Hindlimb muscle (tissue), 1 donor: ENCODE results near the gene SSR2. TPM values are rescaled to one million over a fixed set of nuclear protein-coding genes. Genes with fewer than 3 reads are reported as not detected.
"Not testable (repeated sequence)": the region's sequence is repeated elsewhere in the genome, so short reads cannot be mapped to it uniquely, and the experiment has no call there.

Source experiments
- DNase-seq: peaks from one replicate; pipeline ENCODE4 v3.0.0-alpha.2; 2013
- polyA plus RNA-seq: library from polyadenylated mRNA; unstranded; fragments of 120-200 nt; gene quantifications from one replicate; pipeline ENCODE4 v1.2.1, GENCODE V29; 2013; ENCODE audit not compliant: insufficient read length

SSR2 gene
- polyA plus RNA-seq, 1 donor = 206 TPM

- no peak for DNase-seq
These were observed 24.3 kb upstream of the SSR2 start for GRCh38 chr1:156045076-156045475.

DNA sequence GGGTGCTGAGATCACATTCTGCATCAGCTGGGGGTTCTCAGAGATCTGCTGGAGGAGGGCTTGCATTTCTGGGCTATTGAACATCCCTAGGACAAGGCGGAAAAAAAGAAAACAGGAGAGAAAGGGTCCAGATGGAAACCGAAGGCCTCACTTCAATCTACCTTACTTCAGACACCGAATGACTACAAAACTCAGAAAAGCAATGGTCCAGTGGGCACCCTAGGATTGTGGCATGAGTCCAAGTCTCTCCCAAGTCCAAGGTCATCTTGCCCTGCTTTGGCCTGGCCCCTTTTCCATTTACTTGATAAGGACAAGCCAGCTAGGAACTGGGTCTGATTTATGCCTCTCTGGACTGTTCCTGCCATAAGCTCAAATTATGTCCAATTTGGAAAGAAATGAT, 22.1 kb upstream of the SSR2 start:
- no peak for DNase-seq

- not testable (repeated sequence) for DNase-seq
These were observed 14.2 kb upstream of the SSR2 start for GRCh38 chr1:156034991-156035390.

DNA sequence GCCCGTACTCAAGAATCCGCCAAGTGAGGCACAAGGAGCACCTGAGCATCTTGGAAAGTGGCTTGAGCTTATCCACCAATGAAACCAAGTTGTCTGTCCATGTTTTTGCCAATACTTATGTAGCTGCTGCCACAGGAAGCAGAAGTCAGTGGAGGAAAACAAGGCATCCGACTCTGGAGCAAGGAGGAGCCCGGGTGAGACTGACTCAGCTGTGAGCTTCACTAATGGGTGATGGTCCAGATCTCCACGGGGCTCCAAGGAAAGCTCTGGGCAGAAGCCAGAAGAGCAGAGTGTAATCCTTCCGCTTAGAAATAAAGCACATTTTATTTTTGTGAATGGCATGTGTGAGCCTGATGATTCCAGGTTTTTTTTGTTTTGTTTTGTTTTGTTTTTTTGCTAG, 12.3 kb upstream of the SSR2 start:
- no peak for DNase-seq

DNA sequence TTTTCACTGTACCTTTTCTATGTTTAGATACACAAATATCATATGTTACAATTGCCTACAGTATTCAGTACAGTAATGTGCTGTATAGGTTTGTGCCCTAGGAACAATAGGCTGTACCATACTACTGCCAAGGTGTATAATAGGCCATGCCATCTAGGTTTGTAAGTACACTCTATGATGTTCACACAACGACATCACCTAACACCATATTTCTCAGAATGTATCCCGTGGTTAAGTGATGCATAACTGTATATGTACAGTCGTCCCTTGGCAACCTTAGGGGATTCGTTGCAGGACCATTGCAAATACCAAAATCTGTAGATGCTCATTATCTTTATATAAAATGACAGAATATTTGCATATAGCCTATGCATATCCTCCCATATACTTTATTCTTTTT, 5.8 kb upstream of the SSR2 start:
- no peak for DNase-seq

GRCh38 chr1:156025876-156026275, 5.1 kb upstream of the SSR2 start:
- no peak for DNase-seq

DNA sequence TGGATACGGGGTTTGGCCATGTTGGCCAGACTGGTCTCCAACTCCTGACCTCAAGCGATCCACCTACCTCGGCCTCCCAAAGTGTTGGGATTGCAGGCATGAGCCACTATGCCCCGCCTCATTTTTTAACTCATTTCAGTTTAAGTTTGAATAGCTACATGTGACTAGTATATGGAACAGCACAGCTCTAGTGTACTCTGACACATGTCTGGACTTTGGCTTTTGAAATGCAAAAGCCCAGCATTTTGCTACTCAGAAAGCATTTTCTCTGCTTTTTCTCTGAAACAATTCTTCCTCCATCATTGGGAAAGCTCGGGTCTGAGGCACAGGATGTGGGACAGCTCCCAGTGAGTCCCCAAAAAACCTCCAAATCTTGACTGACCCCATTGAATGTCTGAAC, 4.0 kb upstream of the SSR2 start:
- no peak for DNase-seq

DNA sequence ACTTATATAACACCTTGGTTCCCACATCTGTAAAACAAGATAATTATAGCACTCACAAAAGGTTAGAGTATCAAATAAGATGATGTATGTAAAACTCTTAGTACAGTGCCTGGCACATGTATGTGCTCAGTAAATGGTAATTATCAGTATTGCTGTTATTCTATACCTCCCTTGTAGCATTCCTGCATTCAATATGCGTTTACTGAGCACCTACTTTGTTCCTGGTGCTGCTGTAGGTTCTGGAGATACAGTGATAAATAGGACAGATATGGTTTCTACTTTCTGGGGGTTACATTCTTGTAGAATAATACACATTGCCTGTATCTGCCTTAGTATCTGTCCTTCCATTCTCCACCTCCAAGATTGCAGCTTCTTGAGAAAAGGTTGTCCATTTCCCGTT, 1.2 kb upstream of the SSR2 start:
- no peak for DNase-seq

DNA sequence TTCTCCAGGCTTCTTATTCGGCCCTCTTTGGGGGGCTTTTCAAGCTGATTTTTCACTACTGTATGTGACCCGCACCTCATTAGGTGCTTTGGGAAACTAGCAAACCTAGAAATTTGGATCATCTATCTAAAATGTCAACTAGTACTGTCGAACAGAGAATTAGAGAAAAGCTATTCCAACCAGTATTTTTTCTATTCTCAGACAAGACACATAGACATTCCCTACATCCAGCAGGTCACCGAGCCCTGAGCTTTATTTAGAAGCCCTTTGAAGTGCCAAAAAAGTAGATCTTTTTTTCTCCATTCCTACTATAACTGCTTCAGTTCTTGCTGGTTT, 310 bp upstream of the SSR2 start:
- DNase-seq = no peak

DNA sequence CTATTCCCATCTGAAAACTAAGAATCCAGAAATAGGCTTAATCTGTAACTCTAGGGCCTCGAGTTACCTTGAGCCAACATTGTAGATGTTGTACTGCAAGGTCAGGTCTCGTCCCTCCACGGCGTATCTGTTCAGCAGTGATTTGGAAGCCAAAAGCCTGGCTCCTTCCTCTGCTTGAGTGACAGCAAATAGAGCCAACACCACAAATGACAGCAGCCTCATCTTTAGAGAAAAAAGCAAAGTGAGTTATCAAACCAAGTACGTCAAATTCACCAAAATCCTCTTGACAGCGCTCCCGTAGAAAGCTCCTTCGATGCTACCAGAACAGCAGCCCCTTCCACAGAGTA, 832 bp downstream of the SSR2 start:
- no peak for DNase-seq

GRCh38 chr1:156014829-156015228, 5.9 kb downstream of the SSR2 start:
- DNase-seq = no peak

GRCh38 chr1:156012051-156012817, 8.5 kb downstream of the SSR2 start:
- DNase-seq = no peak

DNA sequence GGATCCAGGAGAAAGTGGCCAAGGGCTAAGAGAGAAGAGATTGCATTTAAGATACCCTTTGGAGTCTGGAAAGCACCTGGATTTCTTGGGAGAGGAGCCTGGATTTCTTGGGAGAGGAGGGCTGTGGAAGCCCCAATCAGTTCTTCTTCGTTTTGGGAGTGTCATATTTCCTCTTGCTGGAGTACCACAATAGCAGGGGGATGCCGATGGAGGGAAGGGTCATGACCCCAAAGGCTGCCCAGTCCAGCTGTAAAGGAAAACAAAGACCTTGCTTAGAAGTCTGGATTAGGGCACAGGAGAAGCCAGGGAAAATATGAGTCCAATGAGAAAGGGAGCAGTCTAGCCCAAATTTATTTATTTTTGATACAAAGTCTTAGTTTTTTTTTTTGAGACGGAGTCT, 11.3 kb downstream of the SSR2 start:
- DNase-seq = no peak

DNA sequence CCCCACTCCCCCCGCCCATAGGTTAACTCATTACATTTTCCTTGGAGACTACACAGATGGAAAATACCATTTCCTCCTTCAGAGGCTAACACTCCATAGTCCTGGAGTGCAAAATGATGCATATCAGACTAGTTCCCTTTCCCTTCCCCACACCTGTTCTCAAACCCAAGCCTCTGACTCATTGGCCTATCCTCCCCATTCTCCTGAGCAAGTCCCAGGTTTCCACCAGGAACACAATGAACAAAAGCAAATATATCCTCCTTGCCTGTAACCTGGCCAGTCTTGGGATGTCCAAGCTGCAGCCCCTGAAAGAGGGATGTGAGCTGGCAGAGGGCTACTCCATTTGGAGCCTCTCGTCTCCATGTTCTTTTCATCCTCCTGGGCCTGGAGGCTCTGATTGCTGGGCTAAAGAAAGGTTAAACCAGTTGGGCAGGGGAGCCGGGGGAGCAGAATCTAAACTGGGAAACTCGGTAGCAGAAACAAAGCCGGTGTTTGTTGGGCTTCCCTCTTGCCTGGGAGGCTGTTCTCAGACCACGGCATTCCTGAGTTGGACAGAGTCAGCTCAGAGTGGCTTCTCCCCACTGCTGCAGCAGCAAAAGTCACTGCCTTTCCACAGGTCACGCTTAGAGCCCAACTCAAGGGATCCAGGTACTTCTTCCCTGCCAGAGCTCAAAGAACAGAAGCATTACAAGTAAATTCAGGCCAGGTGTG, 13.9 kb downstream of the SSR2 start:
- no peak for DNase-seq

DNA sequence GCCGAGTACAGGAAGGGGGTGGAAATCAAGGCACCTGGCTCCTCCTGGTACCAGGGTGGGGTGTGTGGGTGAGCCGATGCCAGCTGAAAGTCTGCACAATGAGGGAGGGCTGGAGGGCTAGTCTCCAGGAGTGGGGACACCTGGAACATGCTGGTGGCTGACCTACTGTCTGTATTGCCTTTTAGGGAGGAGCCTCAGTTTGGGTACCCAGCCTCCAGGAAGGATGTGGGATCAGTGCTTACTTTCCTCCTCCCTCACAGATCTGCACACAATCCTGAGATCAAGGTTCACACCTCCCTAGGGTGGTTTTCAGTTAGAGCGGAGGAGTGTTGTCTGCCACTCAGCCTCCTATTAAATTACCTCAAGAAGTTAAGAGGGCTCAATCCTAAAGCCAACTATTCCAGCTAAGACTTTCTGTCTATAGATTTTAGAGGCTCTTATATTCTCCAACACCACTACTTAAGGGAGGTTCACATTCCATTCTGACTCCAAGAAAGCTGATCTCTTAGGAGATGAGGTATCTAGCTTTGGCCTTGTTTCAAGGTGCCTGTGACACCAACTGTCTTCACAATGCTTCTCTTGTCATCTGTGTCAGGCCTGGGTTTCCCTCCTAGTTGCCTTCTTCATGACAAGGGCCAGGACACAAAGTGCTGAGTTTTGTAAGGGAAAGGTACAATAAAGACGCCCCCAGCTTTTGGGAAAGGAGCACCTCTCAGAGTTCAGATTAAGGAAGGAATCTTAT, 15.7 kb downstream of the SSR2 start:
- DNase-seq = no peak

GRCh38 chr1:156003923-156004188, 16.9 kb downstream of the SSR2 start:
- no peak for DNase-seq

DNA sequence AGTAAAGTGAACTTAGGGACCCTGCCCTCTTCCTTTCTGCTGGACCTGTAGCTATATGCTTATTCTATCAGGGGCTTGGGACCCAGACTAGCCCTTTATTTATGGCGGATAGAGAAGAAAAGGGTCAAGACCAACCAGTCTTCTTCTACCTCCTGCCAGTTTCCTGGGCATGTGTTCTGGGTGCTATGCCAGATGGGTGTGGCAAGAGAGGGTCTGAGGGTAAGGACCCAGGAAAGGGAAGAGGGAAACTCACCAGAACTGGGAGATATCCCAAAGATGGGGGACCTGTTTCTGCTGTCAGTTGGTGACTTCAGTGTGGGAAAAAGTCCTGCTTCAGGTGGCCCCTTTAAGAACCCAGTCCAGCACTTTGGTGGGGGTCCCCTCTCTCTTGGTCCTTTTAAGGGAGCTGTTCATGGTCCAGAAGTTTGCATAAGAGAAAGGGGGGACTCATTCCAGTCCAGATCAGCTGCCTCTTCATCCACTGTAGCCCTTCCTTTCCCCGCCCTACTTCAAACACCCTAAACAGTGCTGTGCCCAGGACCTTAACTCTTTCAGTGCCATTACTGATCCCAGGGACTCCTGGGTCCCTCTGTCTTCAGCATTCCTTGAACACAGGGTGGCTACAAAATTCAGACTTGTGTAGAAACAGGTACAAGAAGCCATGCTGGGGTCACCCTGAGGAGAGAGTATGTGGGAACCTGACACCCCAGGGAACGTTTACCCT, 18.4 kb downstream of the SSR2 start:
- DNase-seq = no peak

- no peak for DNase-seq
These were observed 19.0 kb downstream of the SSR2 start for GRCh38 chr1:156001662-156002171.

DNA sequence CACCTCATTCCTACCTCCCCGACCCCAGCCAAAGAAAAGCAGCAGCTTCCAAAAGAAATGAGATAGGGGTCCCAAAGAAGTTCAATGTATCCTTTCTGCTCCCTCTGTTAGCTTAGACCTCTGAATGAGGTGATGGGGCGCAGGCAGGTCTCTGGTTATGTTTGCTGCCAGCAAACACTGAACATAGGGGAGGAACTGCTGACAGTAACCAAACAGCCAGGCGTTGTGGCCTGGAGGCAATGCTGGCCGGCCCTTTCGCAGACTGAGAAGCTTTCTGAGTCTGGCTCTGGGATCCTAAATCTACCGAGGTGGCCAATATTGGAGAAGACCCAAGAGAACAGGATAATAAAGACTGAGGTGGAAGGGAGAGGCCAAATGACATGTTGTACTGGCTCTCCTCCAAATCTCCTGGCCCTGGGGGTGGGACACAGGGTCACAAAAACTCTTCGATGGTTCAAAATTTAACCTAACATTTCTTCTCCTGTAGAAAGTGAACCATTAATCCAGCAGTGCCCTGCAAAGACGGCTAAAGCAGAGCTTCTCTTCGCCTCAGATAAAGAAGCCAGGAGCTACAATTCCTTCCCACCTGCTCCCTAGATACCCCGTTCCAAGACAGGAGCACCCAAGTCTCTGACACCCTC, 19.6 kb downstream of the SSR2 start:
- no peak for DNase-seq

- no peak for DNase-seq
These were observed 20.8 kb downstream of the SSR2 start for GRCh38 chr1:155999964-156000363.

DNA sequence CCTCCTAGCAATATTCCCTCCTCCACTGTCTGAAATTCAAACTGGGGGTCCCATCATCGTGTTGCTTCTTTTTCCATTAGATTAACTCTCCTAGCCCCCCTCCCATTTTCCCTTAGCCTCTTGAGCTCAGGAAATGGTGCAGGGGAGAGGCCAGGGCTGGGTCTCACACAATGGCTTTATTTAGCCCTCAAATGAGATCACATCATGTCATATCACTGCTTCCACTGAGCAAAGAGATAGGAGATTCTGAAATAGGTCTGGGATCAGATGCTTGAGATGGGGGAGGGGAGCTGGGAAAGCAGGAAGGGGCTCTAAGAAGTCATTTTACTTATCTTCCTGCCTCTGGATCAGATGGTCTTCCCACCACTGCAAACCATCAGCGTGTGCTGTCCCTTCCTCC, 24.6 kb downstream of the SSR2 start:
- no peak for DNase-seq

DNA sequence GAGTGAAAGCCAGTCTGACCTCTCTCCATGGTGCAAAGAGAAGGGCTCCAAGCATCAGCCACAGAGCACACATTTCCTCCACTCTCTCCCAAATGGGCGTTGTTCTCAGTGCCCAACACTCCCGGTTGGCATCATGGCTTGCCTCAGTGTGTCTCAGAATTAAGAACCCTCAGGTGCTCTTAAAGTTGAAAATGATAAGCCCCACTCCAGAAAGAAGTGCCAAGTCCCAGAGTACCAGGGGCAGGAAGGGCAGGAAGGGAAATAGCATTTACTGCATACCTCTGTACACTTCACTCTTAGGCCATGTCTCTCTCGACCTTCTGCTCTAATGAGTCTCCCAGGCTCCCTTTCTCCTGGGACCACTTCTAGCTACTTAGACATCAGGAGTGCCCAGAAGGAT, 27.2 kb downstream of the SSR2 start:
- no peak for DNase-seq
